Vagina (tissue), 2 donors: ENCODE data around the gene EBF3. TPM values are rescaled to one million over a fixed set of nuclear protein-coding genes. Genes with fewer than 3 reads are reported as not detected.

Experiments
- DNase-seq, 2 donors: peaks; one replicate each; pipeline ENCODE4 v3.0.0-alpha.2; 2017; ENCODE audit errors: extremely low spot score in 2 of 2
- H3K27ac ChIP-seq: fragments of 200-600 bp; sonication (generic); one replicate; pipeline ENCODE4 v1.5.1; 2019
- H3K27me3 ChIP-seq: fragments of 200-600 bp; sonication (generic); one replicate; pipeline ENCODE4 v1.5.1; 2019
- H3K36me3 ChIP-seq, 2 donors: fragments of 200-600 bp; sonication (generic); one replicate each; pipeline ENCODE4 v1.5.1; 2017 to 2019
- H3K4me1 ChIP-seq: fragments of 200-600 bp; sonication (generic); one replicate; pipeline ENCODE4 v1.5.1; 2019
- H3K4me3 ChIP-seq, 2 donors: fragments of 200-600 bp; sonication (generic); 1 replicate in 1 of 2; 2 replicates in 1 of 2; pipeline ENCODE4 v1.5.1; 2016 to 2019
- H3K9me3 ChIP-seq: fragments of 200-600 bp; sonication (generic); one replicate; pipeline ENCODE4 v1.5.1; 2019
- CTCF ChIP-seq, 3 experiments: fragments of 450-650 bp in 2 of 3; fragments of 200-600 bp in 1 of 3; sonication (generic) in 1 of 3; IDR thresholded peaks; one replicate each; pipeline ENCODE4 v1.5.1; 2017 to 2019; ENCODE audit warnings: antibody characterized with exemption in 3 of 3, mild to moderate bottlenecking in 2 of 3, moderate library complexity in 2 of 3
- POLR2A ChIP-seq, 2 donors: fragments of 450-650 bp; IDR thresholded peaks; one replicate each; pipeline ENCODE4 v1.6.1; 2017; ENCODE audit warnings: antibody characterized with exemption in 2 of 2, mild to moderate bottlenecking in 2 of 2, moderate library complexity in 2 of 2
- POLR2AphosphoS5 ChIP-seq, 2 donors: sonication (generic); formaldehyde crosslinking; IDR thresholded peaks; one replicate each; pipeline ENCODE4 v1.9.0; 2017; ENCODE audit warnings: antibody characterized with exemption in 2 of 2, mild to moderate bottlenecking in 2 of 2, low read depth in 1 of 2; ENCODE audit not compliant: insufficient read depth in 1 of 2
- intact Hi-C: fragments of 100-400 bp; cut with DNase I; formaldehyde crosslinking; loops from one replicate; pipeline ENCODE4 v1.15.1; 2023
- total RNA-seq: library from RNA; depleted of rRNA; stranded (reverse); fragments of >200 nt; gene quantifications from one replicate; pipeline ENCODE4 v1.2.3, GENCODE V29; 2016

Gene EBF3
- total RNA-seq, 1 donor from 2014 or later = 10.6 TPM

GRCh38 chr10:129876838-129877237 is 87.2 kb downstream of the EBF3 start:
- no peak for TF ChIP-seq CTCF (IDR thresholded peaks at IDR 0.05)
- no peak for TF ChIP-seq POLR2A (IDR thresholded peaks at IDR 0.05)
- TF ChIP-seq POLR2AphosphoS5 (IDR thresholded peaks at IDR 0.05; ENCODE audit: insufficient read depth in 1 of 2, low read depth in 1 of 2) = no peak

GRCh38 chr10:129875993-129876726 is 87.9 kb downstream of the EBF3 start:
- TF ChIP-seq POLR2A (IDR thresholded peaks at IDR 0.05) = no peak
- H3K27me3 ChIP-seq = no peaks in the 10 kb centered on the region
- intact Hi-C loops = no loop called here
- no peak overlapping the region for H3K4me3 ChIP-seq
- no peak overlapping the region for H3K27ac ChIP-seq
- DNase-seq = no peak
- H3K36me3 ChIP-seq = no peaks in the 10 kb centered on the region
- H3K9me3 ChIP-seq = no peaks in the 10 kb centered on the region
- H3K4me1 ChIP-seq = no peaks in the 10 kb centered on the region

More at GRCh38 chr10:129876838-129877237, 87.2 kb downstream of the EBF3 start:
- H3K27me3 ChIP-seq = no peaks in the 10 kb centered on the region
- no peaks in the 10 kb centered on the region for H3K4me1 ChIP-seq
- intact Hi-C loops = no loop called here
- H3K9me3 ChIP-seq = no peaks in the 10 kb centered on the region
- no peak overlapping the region for H3K4me3 ChIP-seq
- no peak for DNase-seq
- H3K36me3 ChIP-seq = no peaks in the 10 kb centered on the region
- H3K27ac ChIP-seq = no peak overlapping the region

- intact Hi-C loops = no loop called here
- TF ChIP-seq CTCF (IDR thresholded peaks at IDR 0.05) (no peak), POLR2A (IDR thresholded peaks at IDR 0.05) (no peak), POLR2AphosphoS5 (IDR thresholded peaks at IDR 0.05; ENCODE audit: insufficient read depth in 1 of 2, low read depth in 1 of 2) (no peak)
- H3K4me3 ChIP-seq = no peak overlapping the region
- H3K9me3 ChIP-seq = no peaks in the 10 kb centered on the region
- DNase-seq = no peak
- no peaks in the 10 kb centered on the region for H3K36me3 ChIP-seq
- no peaks in the 10 kb centered on the region for H3K27me3 ChIP-seq
- no peaks in the 10 kb centered on the region for H3K4me1 ChIP-seq
- no peak overlapping the region for H3K27ac ChIP-seq
Observed at GRCh38 chr10:129873351-129873750, 90.7 kb downstream of the EBF3 start.

- no peak for DNase-seq
- Histone ChIP-seq H3K9me3 (no peaks in the 10 kb centered on the region), H3K4me3 (no peak overlapping the region), H3K4me1 (no peaks in the 10 kb centered on the region), H3K27me3 (no peaks in the 10 kb centered on the region), H3K36me3 (no peaks in the 10 kb centered on the region), H3K27ac (no peak overlapping the region)
- intact Hi-C loops = no loop called here
- no peak for TF ChIP-seq POLR2A (IDR thresholded peaks at IDR 0.05)
- TF ChIP-seq POLR2AphosphoS5 (IDR thresholded peaks at IDR 0.05; ENCODE audit: insufficient read depth in 1 of 2, low read depth in 1 of 2) = no peak
- TF ChIP-seq CTCF (IDR thresholded peaks at IDR 0.05) = no peak
Observed at GRCh38 chr10:129871966-129872365, 92.1 kb downstream of the EBF3 start.

- Histone ChIP-seq H3K36me3 (no peaks in the 10 kb centered on the region), H3K27me3 (no peaks in the 10 kb centered on the region), H3K4me3 (no peak overlapping the region), H3K27ac (no peak overlapping the region), H3K9me3 (no peaks in the 10 kb centered on the region), H3K4me1 (no peaks in the 10 kb centered on the region)
- intact Hi-C loops = no loop called here
- DNase-seq = no peak
- no peak for TF ChIP-seq CTCF (IDR thresholded peaks at IDR 0.05)
- TF ChIP-seq POLR2A (IDR thresholded peaks at IDR 0.05) = no peak
- TF ChIP-seq POLR2AphosphoS5 (IDR thresholded peaks at IDR 0.05; ENCODE audit: insufficient read depth in 1 of 2, low read depth in 1 of 2) = no peak
Observed at GRCh38 chr10:129870961-129871621, 93.0 kb downstream of the EBF3 start.
